OCI-LY7 (cell line): Measurements from ENCODE around the gene SPINK9. TPM values are rescaled to one million over a fixed set of nuclear protein-coding genes. Genes with fewer than 3 reads are reported as not detected.

Experiments used
- BruUV-seq: library from RNA; stranded (reverse); fragments of 400-500 nt; replicated peaks from 2 replicates; lab custom pipeline; 2021; lab: Mats Ljungman, UMichigan
- CTCF ChIA-PET: fragments of 300-600 bp; sonication (Branson Sonifier 250); formaldehyde crosslinking; loops from one replicate; lab custom pipeline; 2022; ENCODE audit warnings: antibody characterized with exemption; ENCODE audit not compliant: unreplicated experiment; lab: Charles Lee
- POLR2A ChIA-PET: fragments of 300-600 bp; sonication (Branson Sonifier 250); formaldehyde crosslinking; loops from one replicate; lab custom pipeline; 2022; ENCODE audit warnings: antibody characterized with exemption; lab: Charles Lee
- DNase-seq: peaks from one replicate; pipeline ENCODE4 v3.0.0-alpha.2; 2015; ENCODE audit warnings: low spot score
- H2AFZ ChIP-seq: fragments of 200-600 bp; sonication (generic), shearing (Covaris generic); 2 replicates; pipeline ENCODE4 v1.6.1; 2014; ENCODE audit warnings: mild to moderate bottlenecking, antibody characterized with exemption, low read length, moderate library complexity
- H3K27ac ChIP-seq: fragments of 200-600 bp; sonication (generic); 2 replicates; pipeline ENCODE4 v1.5.1; 2014; ENCODE audit warnings: mixed run types, low read depth, mild to moderate bottlenecking, moderate library complexity, low read length, inconsistent platforms; ENCODE audit not compliant: poor library complexity, severe bottlenecking
- H3K36me3 ChIP-seq: fragments of 200-600 bp; sonication (generic); 2 replicates; pipeline ENCODE4 v1.6.1; 2014; ENCODE audit warnings: mild to moderate bottlenecking, antibody characterized with exemption, low read length, moderate library complexity, mixed read lengths; ENCODE audit not compliant: insufficient read depth
- H3K4me1 ChIP-seq: fragments of 200-600 bp; sonication (generic); 2 replicates; pipeline ENCODE4 v1.5.1; 2014; ENCODE audit warnings: mild to moderate bottlenecking, low read length; ENCODE audit not compliant: insufficient read depth, poor library complexity, severe bottlenecking
- H3K4me2 ChIP-seq: fragments of 200-600 bp; sonication (generic); 2 replicates; pipeline ENCODE4 v1.6.1; 2014; ENCODE audit warnings: mild to moderate bottlenecking, low read length
- H3K4me3 ChIP-seq: fragments of 200-600 bp; sonication (generic); 2 replicates; pipeline ENCODE4 v1.5.1; 2014; ENCODE audit warnings: mild to moderate bottlenecking, low read depth, low read length; ENCODE audit not compliant: poor library complexity, severe bottlenecking
- H3K79me2 ChIP-seq: fragments of 200-600 bp; sonication (generic); 2 replicates; pipeline ENCODE4 v1.6.1; 2016; ENCODE audit warnings: low read depth, mild to moderate bottlenecking, low read length, moderate library complexity, mixed read lengths; ENCODE audit not compliant: insufficient read depth
- H3K9me2 ChIP-seq: fragments of 200-600 bp; sonication (generic); 2 replicates; pipeline ENCODE4 v1.6.1; 2016; ENCODE audit warnings: mild to moderate bottlenecking, low read length, mixed read lengths; ENCODE audit not compliant: insufficient read depth
- H3K9me3 ChIP-seq: fragments of 200-600 bp; sonication (generic); 2 replicates; pipeline ENCODE4 v1.6.1; 2014; ENCODE audit warnings: mild to moderate bottlenecking, mixed run types, low read length, mixed read lengths
- H4K20me1 ChIP-seq: fragments of 200-600 bp; sonication (generic); 2 replicates; pipeline ENCODE4 v1.6.1; 2014; ENCODE audit warnings: mild to moderate bottlenecking, antibody characterized with exemption, low read length, moderate library complexity, mixed read lengths; ENCODE audit not compliant: insufficient read depth
- EZH2phosphoT487 ChIP-seq: fragments of 200-600 bp; sonication (generic); IDR thresholded peaks from 2 replicates; pipeline ENCODE4 v1.6.1; 2018; ENCODE audit warnings: low read depth, borderline replicate concordance, mild to moderate bottlenecking, mixed run types, antibody characterized with exemption, low read length, moderate library complexity, mixed read lengths
- intact Hi-C: fragments of 100-400 bp; cut with micrococcal nuclease; formaldehyde crosslinking; loops from one replicate; pipeline ENCODE4 v1.10.0; 2022; ENCODE audit not compliant: unreplicated experiment
- total RNA-seq, 2 experiments: library from RNA; depleted of rRNA in 1 of 2; stranded (reverse); fragments of >200 nt in 1 of 2; shearing (Covaris generic) in 1 of 2; gene quantifications; 2 replicates each; pipeline ENCODE4 v1.2.3, GENCODE V29; 2014 to 2022
- TF ChIP-seq, protein P1 (sequence below): fragments of 200-600 bp; sonication (generic); conservative IDR thresholded peaks from 2 replicates; pipeline ENCODE4 v1.5.1; 2014; ENCODE audit warnings: mild to moderate bottlenecking, antibody characterized with exemption, low read length, moderate library complexity, mixed read lengths

The SPINK9 gene
- total RNA-seq, 2 experiments from 2014 or later, result not detected

DNA sequence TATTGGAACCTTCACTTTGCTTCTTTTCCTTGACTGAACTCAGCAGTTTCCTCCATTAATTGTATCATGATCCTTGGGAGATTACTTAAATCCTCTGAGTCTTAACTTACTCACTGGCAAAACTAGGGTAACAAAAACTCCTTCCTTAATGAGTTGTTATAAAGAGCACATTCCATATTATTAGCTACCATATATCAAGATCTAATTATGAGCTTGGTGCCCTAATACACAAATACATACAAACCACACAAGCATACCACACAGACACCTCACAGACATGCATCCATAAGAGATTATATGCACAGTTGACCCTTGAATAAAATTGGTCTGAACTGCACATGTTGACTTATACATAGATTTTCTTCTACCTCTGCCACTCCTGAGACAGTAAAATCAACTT lies 25.6 kb upstream of the SPINK9 start:
- no peak overlapping the region for H3K4me2 ChIP-seq
- no peaks in the 10 kb centered on the region for H4K20me1 ChIP-seq
- BruUV-seq, result no TSS peak
- no peaks in the 10 kb centered on the region for H3K4me1 ChIP-seq
- no peak overlapping the region for H3K27ac ChIP-seq
- H3K36me3 ChIP-seq, result no peaks in the 10 kb centered on the region
- TF ChIP-seq, protein P1, sequence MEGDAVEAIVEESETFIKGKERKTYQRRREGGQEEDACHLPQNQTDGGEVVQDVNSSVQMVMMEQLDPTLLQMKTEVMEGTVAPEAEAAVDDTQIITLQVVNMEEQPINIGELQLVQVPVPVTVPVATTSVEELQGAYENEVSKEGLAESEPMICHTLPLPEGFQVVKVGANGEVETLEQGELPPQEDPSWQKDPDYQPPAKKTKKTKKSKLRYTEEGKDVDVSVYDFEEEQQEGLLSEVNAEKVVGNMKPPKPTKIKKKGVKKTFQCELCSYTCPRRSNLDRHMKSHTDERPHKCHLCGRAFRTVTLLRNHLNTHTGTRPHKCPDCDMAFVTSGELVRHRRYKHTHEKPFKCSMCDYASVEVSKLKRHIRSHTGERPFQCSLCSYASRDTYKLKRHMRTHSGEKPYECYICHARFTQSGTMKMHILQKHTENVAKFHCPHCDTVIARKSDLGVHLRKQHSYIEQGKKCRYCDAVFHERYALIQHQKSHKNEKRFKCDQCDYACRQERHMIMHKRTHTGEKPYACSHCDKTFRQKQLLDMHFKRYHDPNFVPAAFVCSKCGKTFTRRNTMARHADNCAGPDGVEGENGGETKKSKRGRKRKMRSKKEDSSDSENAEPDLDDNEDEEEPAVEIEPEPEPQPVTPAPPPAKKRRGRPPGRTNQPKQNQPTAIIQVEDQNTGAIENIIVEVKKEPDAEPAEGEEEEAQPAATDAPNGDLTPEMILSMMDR, result no peak
- no peak for TF ChIP-seq EZH2phosphoT487
- H3K9me3 ChIP-seq, result no peaks in the 10 kb centered on the region
- intact Hi-C loops, result no loop called here
- no peaks in the 10 kb centered on the region for H3K79me2 ChIP-seq
- no peaks in the 10 kb centered on the region for H3K9me2 ChIP-seq
- no peak overlapping the region for H3K4me3 ChIP-seq
- POLR2A ChIA-PET, result no interaction called here
- DNase-seq, result no peak
- no peak overlapping the region for H2AFZ ChIP-seq
- CTCF ChIA-PET, result no interaction called here

DNA sequence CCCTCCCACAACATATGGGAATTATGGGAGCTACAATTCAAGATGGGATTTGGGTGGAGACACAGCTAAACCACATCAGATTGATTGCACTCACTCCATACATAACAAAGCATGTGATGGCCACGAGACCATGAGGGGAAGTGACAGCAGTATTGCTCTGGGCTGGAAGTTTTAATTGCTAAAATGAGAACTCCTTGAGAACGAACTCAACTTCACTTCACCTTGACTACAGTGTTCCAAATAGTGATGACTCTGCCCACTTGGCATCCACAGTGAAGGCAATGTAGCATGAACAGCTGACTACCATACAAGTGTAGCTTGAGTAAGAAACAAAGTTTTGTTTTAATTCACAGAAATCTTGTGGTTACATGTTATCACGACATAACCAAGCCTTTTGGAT lies 23.9 kb upstream of the SPINK9 start:
- H3K9me3 ChIP-seq, result no peaks in the 10 kb centered on the region
- POLR2A ChIA-PET, result interaction anchor here (0.5 kb wide), 1 partner anchor 162 kb away, joined by 4 read pairs; no protein-coding TSS in a partner anchor
- no peak for DNase-seq
- H3K36me3 ChIP-seq, result no peaks in the 10 kb centered on the region
- H3K9me2 ChIP-seq, result no peaks in the 10 kb centered on the region
- TF ChIP-seq, protein P1, result no peak
- no peak for TF ChIP-seq EZH2phosphoT487
- no peaks in the 10 kb centered on the region for H3K79me2 ChIP-seq
- no peaks in the 10 kb centered on the region for H4K20me1 ChIP-seq
- H3K4me1 ChIP-seq, result no peaks in the 10 kb centered on the region
- intact Hi-C loops, result no loop called here
- no TSS peak for BruUV-seq
- no peak overlapping the region for H3K27ac ChIP-seq
- no peak overlapping the region for H3K4me3 ChIP-seq
- no peak overlapping the region for H3K4me2 ChIP-seq
- H2AFZ ChIP-seq, result no peak overlapping the region
- CTCF ChIA-PET, result no interaction called here

DNA sequence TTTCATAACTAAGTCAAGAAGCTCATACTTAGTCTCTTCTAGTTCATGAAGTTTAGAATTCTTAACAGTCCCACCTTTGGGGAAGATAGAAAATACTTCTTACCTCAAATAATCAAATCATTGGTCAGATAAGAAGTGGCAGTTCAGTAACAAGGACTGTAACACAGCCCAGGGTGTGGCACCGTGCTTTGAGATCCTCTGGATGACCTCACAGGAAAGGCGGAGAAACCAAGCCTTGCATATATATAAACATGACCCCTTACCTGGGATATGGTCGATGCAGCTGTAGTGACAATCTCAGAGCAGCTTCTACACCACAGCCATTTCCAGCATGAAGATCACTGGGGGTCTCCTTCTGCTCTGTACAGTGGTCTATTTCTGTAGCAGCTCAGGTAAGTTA lies 23.2 kb upstream of the SPINK9 start, which contains the start of gene SPINK7:
Gene SPINK7, plus strand, starts transcription at position 271 of the 400 bp plus-strand sequence. Its CDS starts 61 bp downstream, at position 332.
- Histone ChIP-seq H3K9me3 (no peaks in the 10 kb centered on the region), H3K4me2 (no peak within 1 kb of the TSS), H3K4me3 (no peak within 1 kb of the TSS), H3K27ac (no peak within 1 kb of the TSS), H3K4me1 (no peaks in the 10 kb centered on the region), H3K79me2 (no peaks in the 10 kb centered on the region), H4K20me1 (no peaks in the 10 kb centered on the region), H3K36me3 (no peaks in the 10 kb centered on the region), H3K9me2 (no peaks in the 10 kb centered on the region), H2AFZ (no peak within 1 kb of the TSS)
- no peak for DNase-seq
- intact Hi-C loops, result no loop called here
- ChIA-PET POLR2A (no interaction called here), CTCF (no interaction called here)
- BruUV-seq, result no TSS peak
- TF ChIP-seq, protein P1, result no peak
- TF ChIP-seq EZH2phosphoT487, result no peak
